Endothelial cell of umbilical vein (primary cell): ENCODE results near the gene CMTM8. TPM values are rescaled to one million over a fixed set of nuclear protein-coding genes. Genes with fewer than 3 reads are reported as not detected.

ENCODE experiments used
- BruUV-seq: library from RNA; stranded (reverse); fragments of 400-500 nt; replicated peaks from 2 replicates; lab custom pipeline; 2021; lab: Mats Ljungman, UMichigan
- CTCF ChIA-PET: fragments of 300-600, 350-600 bp; sonication (Branson Sonifier 250); formaldehyde crosslinking; loops from one replicate; lab custom pipeline; 2021; ENCODE audit warnings: antibody characterized with exemption, inconsistent platforms; lab: Charles Lee
- POLR2A ChIA-PET: fragments of 300-600, 350-600 bp; sonication (Branson Sonifier 250); formaldehyde crosslinking; loops from one replicate; lab custom pipeline; 2021; ENCODE audit warnings: antibody characterized with exemption, inconsistent platforms; lab: Charles Lee
- DNase-seq: peaks from one replicate; pipeline ENCODE4 v3.0.0-alpha.2; 2011; ENCODE audit warnings: low read depth, low spot score
- FAIRE-seq: peaks from 2 replicates; lab custom pipeline; 2011; peaks lifted over from hg19 to GRCh38; lab: Jason Lieb, UNC
- H2AFZ ChIP-seq: 2 replicates; pipeline ENCODE4 v1.6.0; 2012; ENCODE audit warnings: low read depth, low read length, control low read depth, inconsistent platforms
- H3K27ac ChIP-seq: 2 replicates; pipeline ENCODE4 v1.5.1; 2011; ENCODE audit warnings: low read depth, mild to moderate bottlenecking, control low read depth, low read length, moderate library complexity; ENCODE audit not compliant: insufficient read depth
- H3K27me3 ChIP-seq, 2 experiments: 2 replicates each; pipeline versions ENCODE4 v1.6.0 to v1.6.1; 2011; ENCODE audit warnings: low read length in 2 of 2, mixed read lengths in 1 of 2; ENCODE audit not compliant: control insufficient read depth in 2 of 2, insufficient read depth in 2 of 2
- H3K36me3 ChIP-seq, 2 experiments: 2 replicates in 1 of 2; 3 replicates in 1 of 2; pipeline ENCODE4 v1.5.1; 2011; ENCODE audit warnings: low read length in 2 of 2, mild to moderate bottlenecking in 1 of 2, moderate library complexity in 1 of 2; ENCODE audit not compliant: control insufficient read depth in 2 of 2, insufficient read depth in 2 of 2; ENCODE audit errors: extremely low read depth in 1 of 2
- H3K4me1 ChIP-seq: 3 replicates; pipeline ENCODE4 v1.5.1; 2011; ENCODE audit warnings: mild to moderate bottlenecking, low read length; ENCODE audit not compliant: control insufficient read depth, insufficient read depth; ENCODE audit errors: extremely low read depth
- H3K4me2 ChIP-seq: 2 replicates; pipeline ENCODE4 v1.6.1; 2011; ENCODE audit warnings: low read length, control low read depth, mixed read lengths; ENCODE audit not compliant: insufficient read depth
- H3K4me3 ChIP-seq, 3 experiments: fragments of 200-600 bp in 1 of 3; sonication (generic), shearing (Covaris generic) in 1 of 3; replicated peaks in 1 of 3; 2 replicates each; pipeline ENCODE4 v1.5.1; 2011 to 2016; ENCODE audit warnings: control low read depth in 3 of 3, low read length in 3 of 3, mild to moderate bottlenecking in 2 of 3, inconsistent platforms in 1 of 3, low read depth in 1 of 3, moderate library complexity in 1 of 3; ENCODE audit not compliant: insufficient read depth in 1 of 3
- H3K79me2 ChIP-seq: 2 replicates; pipeline ENCODE4 v1.6.0; 2012; ENCODE audit warnings: low read length, inconsistent platforms; ENCODE audit not compliant: control insufficient read depth, insufficient read depth
- H3K9ac ChIP-seq: replicated peaks from 2 replicates; pipeline ENCODE3; 2011; ENCODE audit warnings: low read length, control low read depth; ENCODE audit not compliant: insufficient read depth; ENCODE audit errors: extremely low read depth
- H3K9me1 ChIP-seq: replicated peaks from 3 replicates; pipeline ENCODE4 v1.6.0; 2011; ENCODE audit warnings: mild to moderate bottlenecking, low read length; ENCODE audit not compliant: control insufficient read depth, insufficient read depth; ENCODE audit errors: extremely low read depth
- H3K9me3 ChIP-seq: replicated peaks from 2 replicates; pipeline ENCODE4 v1.5.1; 2012; ENCODE audit warnings: low read length, inconsistent platforms; ENCODE audit not compliant: control insufficient read depth, insufficient read depth
- H4K20me1 ChIP-seq: replicated peaks from 2 replicates; pipeline ENCODE3; 2011; ENCODE audit warnings: mild to moderate bottlenecking, low read length; ENCODE audit not compliant: control insufficient read depth, insufficient read depth; ENCODE audit errors: extremely low read depth
- EZH2 ChIP-seq: IDR thresholded peaks from 2 replicates; pipeline ENCODE4 v1.6.1; 2012; ENCODE audit warnings: borderline replicate concordance, low read depth, mild to moderate bottlenecking, moderate library complexity, low read length, inconsistent platforms; ENCODE audit not compliant: severe bottlenecking
- POLR2AphosphoS5 ChIP-seq: IDR thresholded peaks from 2 replicates; pipeline ENCODE4 v1.6.1; 2012; ENCODE audit warnings: low read depth, mild to moderate bottlenecking, control low read depth, low read length, moderate library complexity; ENCODE audit not compliant: insufficient read depth
- dilution Hi-C: fragments of 300-500 bp; cut with MboI; formaldehyde crosslinking; loops from one replicate; pipeline ENCODE4 v1.15.0; 2019; ENCODE audit warnings: low sequenced_read_pairs; ENCODE audit not compliant: extremely low pct_ligation_motif_present
- intact Hi-C: fragments of 100-400 bp; cut with micrococcal nuclease; formaldehyde crosslinking; loops from one replicate; pipeline ENCODE4 v1.10.0; 2022
- polyA plus RNA-seq, 4 experiments: library from polyadenylated mRNA; depleted of rRNA in 3 of 4; stranded (reverse) in 3 of 4; unstranded in 1 of 4; fragments of >200 nt; gene quantifications; 2 replicates each; pipeline versions ENCODE4 v1.2.1 to v1.2.3, GENCODE V29; 2011 to 2012; ENCODE audit warnings: missing spikeins in 1 of 4
- total RNA-seq: library from RNA; stranded (reverse); gene quantifications from 2 replicates; pipeline ENCODE4 v1.2.3, GENCODE V29; 2021

Gene CMTM8
- total and polyA plus RNA-seq, 2 donors (not counting 3 experiments of a cell fraction or from before 2014, with no cell fraction given) = 7.3 to 11.9 TPM

DNA sequence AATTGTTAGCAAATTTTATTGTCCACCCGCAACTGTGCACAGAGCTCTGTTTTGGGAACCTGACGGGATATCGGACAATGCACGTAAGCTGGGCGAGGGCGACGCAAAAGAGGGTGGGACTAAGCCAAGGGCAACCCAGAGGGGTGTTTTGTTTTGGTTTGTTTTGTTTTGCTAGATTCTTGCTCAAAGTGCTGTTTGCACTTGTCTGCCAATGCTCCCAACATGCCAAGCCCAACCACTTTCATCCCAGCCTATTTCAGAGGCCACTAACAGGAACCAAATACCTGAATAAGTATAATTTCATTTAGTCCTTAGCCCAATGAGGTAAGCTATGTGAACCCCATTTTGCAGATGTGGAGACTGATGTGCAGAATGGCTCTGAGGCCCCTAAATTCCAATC, 143.4 kb downstream of the CMTM8 start:
- Histone ChIP-seq H3K9me1 (no peaks in the 10 kb centered on the region), H2AFZ (no peak overlapping the region), H3K9ac (no peak overlapping the region), H3K9me3 (no peaks in the 10 kb centered on the region), H3K4me3 (no peak overlapping the region), H3K27ac (no peak overlapping the region), H3K79me2 (no peaks in the 10 kb centered on the region), H3K4me1 (no peaks in the 10 kb centered on the region), H3K4me2 (no peak overlapping the region), H3K36me3 (no peaks in the 10 kb centered on the region), H4K20me1 (no peaks in the 10 kb centered on the region), H3K27me3 (peaks cover 0 to 2% of the 10 kb centered on the region in 2 experiments)
- no TSS peak for BruUV-seq
- DNase-seq = no peak
- intact Hi-C loops (no loop called here), dilution Hi-C loops (no loop called here)
- ChIA-PET POLR2A (no interaction called here), CTCF (interaction anchor here (1.0 kb wide), 1 partner anchor 86 kb away, joined by 3 read pairs; no protein-coding TSS in a partner anchor)
- no peak for TF ChIP-seq EZH2
- no peak for FAIRE-seq

DNA sequence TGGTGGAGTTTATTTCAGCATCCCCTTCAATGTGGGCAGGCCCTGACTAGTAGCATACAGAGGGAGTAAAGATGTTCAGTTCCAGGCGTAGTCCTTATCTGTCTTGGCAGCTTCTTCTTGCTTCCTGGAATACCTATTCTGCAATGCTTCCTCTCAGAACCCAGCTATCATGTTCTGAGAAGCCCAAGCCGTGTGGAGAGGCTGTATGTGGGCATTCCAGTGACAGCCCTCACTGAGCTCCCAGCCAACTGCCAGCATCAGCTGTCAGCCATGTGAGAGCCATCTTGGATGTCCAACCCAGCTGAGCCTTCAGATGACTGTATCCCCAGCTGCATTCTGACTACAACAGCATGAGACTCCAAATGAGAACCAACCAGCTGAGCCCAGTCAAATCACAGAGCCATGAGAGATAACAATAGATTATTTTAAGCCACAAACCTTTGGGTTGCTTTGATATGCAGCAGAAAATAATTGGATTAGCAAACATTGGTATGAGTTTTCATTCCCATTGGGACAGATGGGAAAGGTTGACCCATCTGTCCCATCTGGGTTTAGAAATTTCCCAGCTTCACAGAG, 144.7 kb downstream of the CMTM8 start:
- Histone ChIP-seq H3K9me1 (no peaks in the 10 kb centered on the region), H3K9me3 (no peaks in the 10 kb centered on the region), H2AFZ (no peak overlapping the region), H3K27ac (no peak overlapping the region), H4K20me1 (no peaks in the 10 kb centered on the region), H3K36me3 (no peaks in the 10 kb centered on the region), H3K79me2 (no peaks in the 10 kb centered on the region), H3K9ac (no peak overlapping the region), H3K27me3 (peaks cover 0 to 2% of the 10 kb centered on the region in 2 experiments), H3K4me3 (no peak overlapping the region), H3K4me1 (no peaks in the 10 kb centered on the region), H3K4me2 (no peak overlapping the region)
- ChIA-PET POLR2A (no interaction called here), CTCF (interaction anchor here (1.1 to 1.4 kb wide), 4 partner anchors 8 to 87 kb away, joined by 3 to 10 read pairs (median 4); no protein-coding TSS in a partner anchor)
- TF ChIP-seq POLR2AphosphoS5 = no peak
- dilution Hi-C loops = no loop called here
- intact Hi-C loops = no loop called here
- FAIRE-seq = no peak
- no peak for DNase-seq
- no TSS peak for BruUV-seq
